ENCODE results near the gene PIAS1.

- TF ChIP-seq MYC (IDR thresholded peaks at IDR 0.05; ENCODE audit: borderline replicate concordance, low read length), result no peak
- no peak for TF ChIP-seq EP300 (IDR thresholded peaks at IDR 0.05)
- no peak for TF ChIP-seq CTCF (IDR thresholded peaks at IDR 0.05)
- TF ChIP-seq ZFP36 (IDR thresholded peaks at IDR 0.05; ENCODE audit: borderline replicate concordance, partially characterized antibody), result no peak
Measured at GRCh38 chr15:68017201-68017600, 36.9 kb upstream of the PIAS1 start.
